GM21423 (cell line): ENCODE measurements around the gene MFF.
"Not testable (repeated sequence)": the region's sequence is repeated elsewhere in the genome, so short reads cannot be mapped to it uniquely, and the experiment has no call there.

Source experiments
- ATAC-seq: cut with Tn5 transposase; IDR thresholded peaks from one replicate; pipeline ENCODE4 v1.9.1; 2021; ENCODE audit warnings: mild to moderate bottlenecking, moderate library complexity; ENCODE audit not compliant: unreplicated experiment

Gene MFF

DNA sequence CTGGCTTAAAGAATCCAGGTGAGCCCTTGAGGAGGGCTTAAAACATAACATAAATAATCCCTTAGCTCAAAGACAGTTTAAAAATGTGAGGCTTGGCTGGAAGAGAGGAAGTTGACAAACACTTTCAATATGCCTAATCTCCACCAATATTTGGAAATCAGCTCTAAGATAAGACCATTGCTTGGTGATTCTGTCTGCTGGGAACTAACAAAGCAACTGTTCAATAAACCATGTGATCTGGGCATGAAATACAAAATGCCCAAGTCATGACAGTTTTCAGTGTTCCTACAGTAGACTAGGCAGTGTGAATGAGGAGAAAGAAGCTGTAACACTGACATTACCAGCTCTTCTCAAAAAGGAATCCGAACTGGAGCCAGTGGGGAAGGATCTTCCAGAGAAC is 10.7 kb downstream of the MFF start:
- no peak for ATAC-seq

DNA sequence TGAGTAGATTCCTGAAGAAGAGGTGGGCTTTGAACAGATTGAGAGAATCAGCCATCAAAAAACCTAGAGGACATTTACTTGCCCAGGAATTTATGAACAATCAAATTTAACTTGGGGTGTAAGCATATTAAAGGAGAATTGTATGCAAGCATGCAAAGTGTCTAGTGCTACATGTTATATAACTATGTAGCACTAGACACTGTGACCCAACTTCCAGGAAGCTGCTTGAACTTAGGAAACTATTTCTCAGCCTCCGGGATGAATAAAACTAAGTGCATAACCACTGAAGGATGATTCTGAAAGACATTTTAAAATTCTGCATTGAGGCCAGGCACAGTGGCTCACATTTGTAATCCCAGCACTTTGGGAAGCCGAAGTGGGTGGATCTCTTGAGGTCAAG is 12.4 kb downstream of the MFF start:
- no peak for ATAC-seq

DNA sequence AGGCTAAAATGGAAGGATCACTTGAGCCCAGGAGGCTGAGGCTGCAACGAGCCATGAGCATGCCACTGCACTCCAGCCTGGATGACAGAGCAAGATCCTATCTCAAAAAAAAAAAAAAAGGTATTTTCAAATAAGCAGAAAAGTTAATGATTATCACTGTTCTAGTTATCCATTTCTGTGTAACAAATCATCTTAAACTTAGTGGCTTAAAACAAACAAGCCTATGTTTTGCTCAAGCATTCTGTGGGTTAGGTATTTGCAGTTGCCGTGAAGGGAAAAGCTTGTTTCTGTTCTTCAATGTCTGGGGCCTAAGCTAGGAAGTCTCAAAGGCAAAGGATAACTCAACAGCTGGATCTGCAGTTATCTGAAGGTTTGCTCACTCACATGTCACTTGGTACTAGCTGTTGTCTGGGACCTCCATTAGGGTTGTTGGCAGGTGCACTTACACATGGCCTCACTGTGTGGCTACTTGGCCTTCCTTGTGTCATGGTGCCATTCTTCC is 14.1 kb downstream of the MFF start:
- ATAC-seq, result no peak

DNA sequence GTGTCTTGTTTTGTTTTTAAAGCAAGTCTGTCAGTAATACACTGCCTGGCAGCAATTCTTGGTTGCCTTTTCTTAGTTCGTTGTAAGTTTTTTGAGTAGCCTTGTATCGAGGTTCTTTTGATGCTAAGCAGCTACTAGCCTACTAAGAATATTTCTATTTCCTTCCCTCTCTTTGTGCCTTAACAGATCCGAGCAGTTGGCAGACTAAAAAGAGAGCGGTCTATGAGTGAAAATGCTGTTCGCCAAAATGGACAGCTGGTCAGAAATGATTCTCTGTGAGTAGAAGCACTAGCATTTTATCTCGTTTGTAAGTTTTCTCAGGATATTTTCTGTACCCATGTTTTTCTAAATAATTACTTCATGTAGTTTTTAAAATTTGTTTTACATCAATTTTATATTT is 15.1 kb downstream of the MFF start:
- no peak for ATAC-seq

DNA sequence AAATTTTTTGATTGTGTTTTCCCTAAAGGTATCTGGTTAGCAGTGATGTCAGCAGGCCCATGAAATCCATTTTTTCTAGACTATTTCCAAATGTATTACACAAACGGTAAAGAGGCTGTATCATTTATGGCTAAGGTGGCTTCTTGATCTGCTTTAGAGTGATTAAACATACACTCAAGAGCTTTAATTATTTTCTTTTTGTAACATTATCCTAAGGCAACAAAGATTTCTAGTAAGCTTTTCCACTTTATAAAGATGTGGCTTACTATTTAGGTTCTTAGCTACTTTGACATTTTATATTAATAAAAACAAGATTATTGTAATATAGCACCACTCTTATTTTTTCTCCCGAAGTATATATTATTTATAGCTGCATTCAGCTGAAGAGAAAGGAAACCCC is 16.5 kb downstream of the MFF start:
- ATAC-seq, result no peak

DNA sequence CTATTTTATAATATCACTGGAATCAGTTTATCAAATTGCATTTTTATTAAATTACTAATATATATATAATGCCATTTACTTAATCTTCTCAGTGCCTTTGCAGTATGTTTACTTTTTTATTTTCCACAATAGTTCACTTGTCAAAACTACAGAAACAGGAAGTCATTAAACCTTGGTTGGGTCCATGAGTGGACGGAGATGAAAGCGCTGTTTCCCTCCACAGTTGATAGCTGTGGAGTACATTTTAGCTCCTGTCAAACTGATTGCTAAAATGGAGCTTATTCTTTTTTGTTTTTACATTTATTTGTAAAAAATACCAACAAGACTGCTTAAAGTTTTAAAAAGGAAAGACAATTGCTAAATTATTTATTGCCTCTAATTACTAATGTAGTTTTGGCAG is 19.2 kb downstream of the MFF start:
- ATAC-seq, result no peak

DNA sequence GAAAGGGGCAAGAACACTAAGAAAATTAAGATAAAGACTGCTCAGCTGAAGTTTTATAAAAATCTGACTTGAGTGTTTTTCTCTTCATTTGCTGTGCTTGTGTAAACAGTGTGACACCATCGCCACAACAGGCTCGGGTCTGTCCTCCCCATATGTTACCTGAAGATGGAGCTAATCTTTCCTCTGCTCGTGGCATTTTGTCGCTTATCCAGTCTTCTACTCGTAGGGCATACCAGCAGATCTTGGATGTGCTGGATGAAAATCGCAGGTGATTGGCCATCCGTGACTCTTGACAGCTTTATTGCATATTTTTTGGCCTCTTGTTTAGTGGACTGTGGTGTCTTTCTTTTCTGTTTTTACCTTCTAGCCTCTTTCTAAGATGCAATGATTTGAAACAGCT is 22.1 kb downstream of the MFF start:
- ATAC-seq, result no peak

DNA sequence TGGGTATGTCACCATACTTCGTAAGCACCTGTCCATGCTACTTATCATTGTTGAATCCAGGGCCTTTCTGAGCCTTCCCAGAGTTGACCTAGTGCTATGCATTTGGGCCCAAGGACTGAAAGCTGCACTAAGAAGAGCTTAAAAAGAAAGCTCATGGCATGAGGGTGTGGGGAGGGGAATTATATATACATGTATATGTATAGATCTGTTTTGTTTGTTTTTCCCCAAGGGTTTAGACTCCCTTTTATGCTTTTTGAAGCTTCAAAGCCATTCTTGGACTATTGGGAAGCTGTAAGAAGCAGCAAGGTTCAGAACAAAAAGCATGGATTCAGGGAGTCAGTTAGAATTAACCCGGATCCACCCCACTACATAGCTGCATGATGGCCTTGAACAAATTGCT is 23.3 kb downstream of the MFF start:
- ATAC-seq, result no peak

DNA sequence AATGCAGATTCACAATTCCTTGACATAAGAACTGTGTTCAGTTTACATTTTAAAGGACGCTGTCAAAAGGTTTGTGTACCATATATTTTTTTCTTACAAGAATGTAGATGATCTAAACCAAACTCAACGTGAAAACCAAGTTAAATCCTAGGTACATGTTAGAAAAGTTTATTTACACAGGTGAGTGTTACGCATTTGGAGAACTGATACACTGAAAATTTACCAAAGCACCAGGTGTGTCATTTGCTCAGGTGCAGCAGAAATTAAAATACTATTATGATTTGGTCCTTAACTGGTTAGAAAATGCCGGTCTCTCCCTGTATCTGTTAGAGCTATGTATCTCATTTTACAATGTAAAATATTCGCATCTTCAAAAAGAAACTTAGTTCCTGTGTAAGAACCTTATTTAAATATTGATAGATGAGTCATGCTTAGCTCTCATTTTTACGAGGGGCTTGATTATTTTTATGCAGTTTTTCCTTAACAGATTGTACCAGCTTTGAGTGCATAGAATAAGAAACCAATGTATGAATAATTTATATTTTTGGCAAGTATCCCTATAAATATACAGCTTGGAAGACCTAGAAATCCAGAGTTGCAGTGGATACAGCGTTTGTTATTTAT is 25.1 kb downstream of the MFF start:
- ATAC-seq, result no peak

DNA sequence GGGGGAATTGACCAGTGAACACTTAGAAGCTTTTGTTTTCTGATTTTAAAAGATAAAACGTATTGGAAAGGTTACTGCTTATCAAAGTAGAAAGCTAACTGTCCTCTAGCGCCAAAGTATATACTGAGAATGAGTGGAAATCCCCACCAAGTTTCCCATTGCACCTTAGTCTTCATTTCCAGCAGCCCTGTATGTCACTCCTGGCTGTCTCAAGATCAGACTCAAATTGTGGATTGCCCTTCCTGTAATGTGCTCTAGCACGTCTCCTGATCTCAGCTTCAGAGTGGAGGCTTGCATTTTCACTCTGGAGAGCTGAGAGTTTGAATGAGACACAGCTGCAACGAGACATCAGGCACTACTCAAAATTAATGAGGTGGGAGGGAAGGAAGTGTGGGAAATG is 26.6 kb downstream of the MFF start:
- ATAC-seq, result peak; percentile 66

DNA sequence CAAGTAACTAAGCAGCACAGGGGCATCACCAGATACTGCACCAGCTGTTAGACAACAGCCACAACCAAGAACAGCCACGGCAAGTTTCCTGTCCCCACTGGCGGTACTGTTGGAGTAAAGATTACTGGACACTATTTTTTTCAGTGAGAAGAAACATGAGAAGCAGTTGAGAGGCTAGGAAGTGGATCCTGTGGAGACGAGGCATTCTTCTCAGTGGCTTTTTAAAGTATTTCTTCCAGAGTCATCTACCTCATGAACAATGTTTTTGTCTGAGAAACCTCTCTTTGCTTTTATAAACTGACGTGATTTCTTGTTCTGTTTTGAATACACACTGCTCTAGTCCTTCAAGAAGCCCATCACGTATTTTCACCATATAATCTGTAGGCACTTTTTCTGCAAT is 35.3 kb downstream of the MFF start:
- ATAC-seq, result no peak

DNA sequence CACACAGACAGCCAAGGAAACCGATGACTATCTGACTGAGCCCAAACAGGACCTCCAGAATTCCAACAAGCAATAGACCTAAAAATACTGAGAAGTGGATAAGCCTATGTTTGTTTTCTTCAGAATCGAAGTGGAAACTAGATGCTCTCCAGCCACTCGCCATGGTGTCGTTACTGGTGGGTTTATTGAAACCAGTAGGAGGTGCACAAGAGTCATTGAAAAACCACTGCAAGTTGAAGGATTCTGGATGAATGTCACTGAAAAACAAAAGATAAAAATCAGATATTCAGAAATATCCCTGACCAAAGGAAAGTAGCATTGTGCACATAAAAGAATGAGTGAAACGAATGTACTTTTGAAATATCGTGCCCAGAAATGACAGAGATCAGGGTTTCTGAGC is 38.7 kb downstream of the MFF start:
- ATAC-seq, result no peak

DNA sequence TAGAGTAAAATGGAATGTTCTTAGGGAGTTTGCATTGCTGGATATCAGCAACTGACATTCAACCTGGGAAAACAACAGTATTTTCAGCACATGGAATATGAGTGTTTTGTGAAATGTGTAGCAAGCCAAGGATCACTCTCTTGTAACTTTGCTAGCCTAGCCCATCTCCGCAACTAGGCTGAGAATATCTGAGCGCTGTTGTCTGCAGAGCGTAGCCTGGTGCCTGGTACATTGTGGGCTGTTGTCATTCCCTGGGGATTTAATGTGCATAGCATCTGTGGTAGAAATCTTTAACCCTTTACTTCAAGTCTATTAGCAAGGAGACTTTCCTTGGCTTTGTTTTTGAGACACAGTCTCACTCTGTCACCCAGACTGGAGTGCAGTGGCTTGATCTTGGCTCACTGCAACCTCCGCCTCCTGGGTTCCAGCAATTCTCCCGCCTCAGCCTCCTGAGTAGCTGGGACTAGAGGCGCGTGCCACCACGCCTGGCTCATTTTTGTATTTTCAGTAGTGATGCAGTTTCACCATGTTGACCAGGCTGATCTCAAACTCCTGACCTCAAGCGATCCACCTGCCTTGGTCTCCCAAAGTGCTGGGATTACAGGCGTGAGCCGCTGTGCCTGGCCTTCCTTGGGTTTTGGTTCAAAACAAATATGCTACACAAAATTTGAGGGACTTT is 39.7 kb downstream of the MFF start:
- ATAC-seq, result not testable (repeated sequence)

DNA sequence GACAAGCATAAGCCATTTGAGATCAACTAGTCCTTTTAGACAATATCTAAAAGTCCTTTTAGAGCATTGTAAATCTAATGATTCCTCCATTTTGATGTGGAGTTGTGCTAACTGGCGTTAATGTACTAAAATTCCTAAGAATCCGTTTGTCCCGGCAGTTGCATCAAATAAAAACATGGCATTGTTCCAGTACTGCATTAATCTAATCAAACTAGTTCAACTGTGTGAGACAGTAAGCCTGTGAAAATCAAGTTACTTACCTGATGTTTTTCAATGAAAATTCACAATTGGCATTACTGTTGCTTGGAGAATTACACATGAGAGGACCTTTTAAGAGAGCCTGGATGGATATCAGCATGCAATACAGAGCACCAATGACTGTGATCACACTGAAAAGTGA is 40.8 kb downstream of the MFF start:
- no peak for ATAC-seq

DNA sequence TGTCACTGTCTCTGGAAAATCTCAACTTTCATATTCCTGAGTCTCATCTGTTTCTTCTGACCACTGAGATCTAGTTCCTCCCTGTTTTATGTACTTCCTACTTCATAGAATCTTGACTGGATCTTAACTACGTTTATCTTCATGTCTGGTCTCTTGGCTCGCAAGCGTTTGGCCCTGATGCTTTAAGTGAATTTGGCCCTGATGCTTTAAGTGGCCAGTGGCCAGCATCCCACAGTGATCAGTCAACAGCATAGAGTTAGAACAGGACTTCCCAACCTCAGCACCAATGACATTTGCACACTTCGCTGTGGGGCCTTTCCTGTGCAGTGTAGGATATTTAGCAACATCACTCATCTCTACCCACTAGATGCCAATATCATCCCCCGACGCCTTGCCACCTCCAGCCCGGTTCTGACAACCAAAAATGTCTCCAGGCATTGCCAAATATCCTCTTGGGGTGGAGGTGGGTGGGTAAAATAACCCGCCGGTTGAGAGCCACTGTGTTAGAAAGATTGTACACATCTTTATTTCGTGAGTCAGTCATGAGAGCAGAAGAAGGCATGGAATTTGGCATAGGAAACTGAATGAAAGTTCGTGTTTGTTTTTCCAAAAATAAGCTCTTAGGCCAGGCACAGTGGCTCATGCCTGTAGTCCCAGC is 41.8 kb downstream of the MFF start:
- ATAC-seq, result no peak

DNA sequence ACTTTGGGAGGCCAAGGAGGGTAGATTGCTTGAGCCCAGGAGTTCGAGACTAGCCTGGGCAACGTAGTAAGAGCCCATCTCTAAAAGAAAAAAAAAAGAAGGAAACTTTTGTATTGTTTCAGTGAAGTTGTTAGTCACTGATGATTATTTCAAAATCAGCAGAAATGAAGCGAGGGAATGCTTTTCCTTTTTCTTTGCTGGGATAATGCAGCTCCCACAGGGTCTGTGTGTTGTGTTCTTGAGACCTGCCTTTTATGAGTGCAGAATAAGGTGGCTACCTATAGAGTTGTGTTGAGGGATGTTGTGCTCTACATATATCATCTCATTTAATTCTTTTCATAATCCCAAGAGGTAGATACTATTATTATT is 42.4 kb downstream of the MFF start:
- ATAC-seq, result no peak

DNA sequence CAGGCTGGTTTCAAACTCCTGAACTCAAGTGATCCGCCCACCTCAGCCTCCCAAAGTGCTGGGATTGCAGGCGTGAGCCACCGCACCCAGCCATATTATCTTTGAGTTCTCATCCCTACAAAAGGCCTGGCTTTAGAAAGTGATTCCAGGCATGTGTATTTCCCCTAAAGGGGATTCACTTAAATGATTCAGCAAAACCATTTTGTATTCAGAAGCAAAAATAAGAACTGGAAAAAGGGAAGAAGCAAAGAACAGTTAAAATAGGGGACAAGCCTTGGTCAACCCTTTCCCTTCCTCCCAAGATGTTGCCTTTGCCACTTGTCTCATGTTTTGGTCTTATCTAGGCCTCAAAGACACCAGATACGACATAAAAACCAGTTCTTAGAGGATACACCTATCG is 43.5 kb downstream of the MFF start:
- no peak for ATAC-seq

DNA sequence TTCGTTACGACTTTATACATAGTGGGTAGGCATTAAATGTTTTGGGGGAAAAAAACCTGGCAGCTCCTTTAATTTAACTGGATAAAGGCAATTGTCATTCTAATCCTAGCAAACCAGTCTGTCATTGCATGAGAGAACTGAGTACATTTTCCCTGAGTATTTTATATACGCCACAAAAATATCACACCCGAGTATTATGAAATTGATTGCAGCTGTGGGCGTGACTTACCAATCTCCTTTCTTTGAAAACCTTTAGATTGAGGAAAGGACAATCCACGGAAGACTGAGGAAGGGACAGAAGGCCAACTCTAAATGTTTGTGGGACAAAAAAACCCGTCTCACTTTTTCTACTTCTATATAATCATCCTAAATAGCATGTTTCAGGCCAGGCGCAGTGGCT is 45.0 kb downstream of the MFF start:
- no peak for ATAC-seq

DNA sequence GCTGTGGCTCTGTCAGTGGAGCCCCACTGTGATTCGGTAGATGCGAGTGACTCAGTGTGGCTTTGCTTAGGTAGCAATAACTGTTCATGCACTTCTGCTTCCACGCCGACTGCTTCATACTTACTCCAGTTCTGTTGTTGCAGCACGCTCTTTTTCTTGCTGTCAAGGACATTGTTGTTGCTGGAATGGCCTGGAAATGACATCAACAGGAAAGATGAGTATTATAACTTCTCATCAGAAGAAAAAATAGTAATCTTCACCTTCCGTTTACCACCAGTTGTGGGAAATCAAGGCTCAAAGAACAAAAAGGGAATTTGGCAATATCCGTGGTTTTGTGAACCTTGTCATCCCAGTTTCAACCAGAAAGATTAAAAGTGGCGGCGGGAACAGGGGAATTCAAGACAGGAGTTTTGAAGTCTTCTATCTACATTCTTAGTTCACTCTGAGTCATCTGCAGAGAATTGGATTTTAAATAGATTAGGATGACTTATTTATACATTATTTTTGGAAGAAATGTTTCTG is 45.8 kb downstream of the MFF start:
- ATAC-seq, result no peak

DNA sequence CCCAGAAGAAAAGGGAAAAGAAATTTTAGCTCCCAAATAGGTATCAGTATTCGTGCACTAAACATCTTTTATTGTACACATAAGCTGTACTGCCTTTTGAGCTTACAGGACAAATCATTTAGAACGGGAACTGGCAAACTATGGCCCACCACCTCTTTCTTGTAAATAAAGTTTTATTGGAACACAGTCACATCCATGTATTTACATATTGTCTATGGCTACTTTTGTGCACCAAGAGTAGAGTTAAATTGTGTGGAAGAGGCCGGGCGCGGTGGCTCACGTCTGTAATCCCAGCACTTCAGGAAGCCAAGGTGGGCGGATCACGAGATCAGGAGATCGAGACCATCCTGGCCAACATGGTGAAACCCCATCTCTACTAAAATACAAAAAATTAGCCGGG is 48.3 kb downstream of the MFF start:
- no peak for ATAC-seq

DNA sequence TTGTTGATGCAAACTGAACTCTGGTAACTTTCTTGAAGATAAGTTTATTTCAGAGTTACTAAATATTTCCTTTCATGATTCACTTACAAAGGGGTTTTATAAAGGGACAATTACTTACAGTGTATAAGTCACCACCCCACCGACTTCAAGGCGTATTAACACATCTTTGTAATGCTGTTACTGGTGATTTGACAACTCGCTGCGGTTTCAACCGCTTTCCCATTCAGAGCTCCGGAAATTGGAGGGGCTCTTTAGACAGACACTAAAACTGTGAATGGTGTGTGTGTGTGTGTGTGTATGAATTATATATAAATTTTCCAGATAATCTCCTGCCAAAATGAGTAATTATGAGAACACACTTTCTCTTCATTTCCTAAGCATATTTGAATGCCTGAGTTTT is 49.1 kb downstream of the MFF start:
- ATAC-seq, result no peak
